Activated B cell treated with CpG ODN at 0.5 μM for 24 hours (primary cell): ENCODE measurements around the gene CFAP221. TPM values are rescaled to one million over a fixed set of nuclear protein-coding genes. Genes with fewer than 3 reads are reported as not detected.

ENCODE experiments used
- ATAC-seq: fragments of 200-7000 bp; cut with Tn5 transposase; one replicate; pipeline ENCODE4 v1.10.0; 2021; ENCODE audit warnings: low read depth, mild to moderate bottlenecking, moderate library complexity
- CTCF ChIA-PET: fragments of 350-600 bp; sonication (Branson Sonifier 250); formaldehyde crosslinking; loops from one replicate; lab custom pipeline; 2021; ENCODE audit warnings: antibody characterized with exemption; lab: Charles Lee
- POLR2A ChIA-PET: fragments of 350-600 bp; sonication (Branson Sonifier 250); formaldehyde crosslinking; loops from one replicate; lab custom pipeline; 2021; ENCODE audit warnings: antibody characterized with exemption; lab: Charles Lee
- DNase-seq: peaks from one replicate; pipeline ENCODE4 v3.0.0; 2022
- H3K27ac Mint-ChIP-seq: one replicate; pipeline ENCODE4 v1.8.0; 2020; ENCODE audit warnings: mixed read lengths
- H3K27me3 Mint-ChIP-seq: one replicate; pipeline ENCODE4 v1.8.0; 2021; ENCODE audit warnings: mixed read lengths
- H3K36me3 Mint-ChIP-seq: one replicate; pipeline ENCODE4 v1.8.0; 2021; ENCODE audit warnings: low read depth, mixed read lengths
- H3K4me1 Mint-ChIP-seq: one replicate; pipeline ENCODE4 v1.8.0; 2021; ENCODE audit warnings: mixed read lengths
- H3K4me3 Mint-ChIP-seq: one replicate; pipeline ENCODE4 v1.8.0; 2020; ENCODE audit warnings: mild to moderate bottlenecking, mixed read lengths
- H3K9me3 Mint-ChIP-seq: one replicate; pipeline ENCODE4 v1.8.0; 2020; ENCODE audit warnings: mixed read lengths
- intact Hi-C: fragments of 100-400 bp; cut with micrococcal nuclease; formaldehyde crosslinking; loops from one replicate; pipeline ENCODE4 v1.15.1; 2024
- total RNA-seq: library from RNA; stranded (reverse); gene quantifications from 2 replicates; pipeline ENCODE4 v1.2.3, GENCODE V29; 2022
- TF ChIP-seq, protein P1 (sequence below): fragments of 200-600 bp; IDR thresholded peaks from one replicate; pipeline ENCODE4 v1.8.0; 2022; ENCODE audit warnings: antibody characterized with exemption, mild to moderate bottlenecking

The CFAP221 gene
- total RNA-seq, 1 donor from 2014 or later = not detected

DNA sequence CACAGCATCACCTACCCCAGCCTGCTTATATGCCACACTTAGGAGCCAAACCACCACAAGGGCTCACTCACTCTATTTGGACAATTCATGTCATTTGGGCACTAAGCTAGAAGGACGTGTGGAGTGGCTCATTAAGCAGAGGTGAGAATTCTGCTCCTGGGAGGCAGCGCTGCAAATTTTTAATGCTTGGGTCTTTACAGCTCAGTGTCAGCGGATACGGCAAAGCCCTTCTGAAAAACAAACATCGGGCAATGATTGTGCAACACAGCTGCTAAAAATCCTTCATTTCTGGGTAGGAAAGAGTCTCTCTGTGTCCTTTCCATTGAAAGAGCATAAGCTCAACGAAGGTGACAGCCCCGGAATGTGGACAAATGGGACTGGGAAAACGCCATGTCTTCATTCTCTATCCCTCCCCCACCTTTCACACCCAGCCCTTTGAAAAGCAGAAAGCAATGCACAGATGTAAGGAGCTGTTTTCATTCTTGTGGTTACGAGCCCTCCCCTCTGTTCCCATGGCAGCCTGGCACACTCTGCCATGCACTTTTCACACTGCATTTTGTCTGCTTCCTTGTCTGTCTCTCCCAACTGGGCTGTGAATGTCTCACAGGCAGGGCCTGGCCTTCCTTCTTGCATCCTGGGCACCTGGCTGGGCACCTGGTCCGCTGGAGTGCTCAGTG is 150.7 kb downstream of the CFAP221 start:
- Mint-ChIP-seq H3K36me3 (peaks cover 3% of the 10 kb centered on the region), H3K4me1 (peaks cover 2% of the 10 kb centered on the region)

DNA sequence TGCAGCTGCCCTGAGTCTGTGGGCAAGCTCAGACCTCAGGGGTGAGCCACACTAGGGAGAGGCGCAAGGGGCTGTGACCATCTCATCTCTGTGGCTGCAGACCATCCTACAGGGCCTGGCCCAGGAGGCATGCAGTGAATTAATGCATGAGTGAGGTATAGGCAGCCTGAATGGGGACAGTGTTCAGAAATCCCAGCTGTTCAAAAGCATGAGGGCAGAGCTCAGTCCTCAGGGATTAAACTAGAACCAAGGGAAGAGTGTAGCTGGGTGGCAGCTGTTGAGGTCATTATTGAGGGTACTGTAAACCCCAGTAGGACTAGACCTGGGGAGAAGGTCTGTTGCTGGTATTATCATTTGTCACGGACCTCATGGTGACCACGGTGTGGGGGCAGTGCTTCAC is 151.8 kb downstream of the CFAP221 start:
- intact Hi-C loops = no loop called here
- H3K27ac Mint-ChIP-seq = no peak overlapping the region
- CTCF ChIA-PET = no interaction called here

More for the DNA sequence above, 150.7 kb downstream of the CFAP221 start:
- Mint-ChIP-seq H3K4me3 (no peak overlapping the region), H3K9me3 (no peaks in the 10 kb centered on the region), H3K27me3 (peaks cover 6% of the 10 kb centered on the region), H3K27ac (no peak overlapping the region)
- ChIA-PET CTCF (interaction anchor here (0.9 to 1.0 kb wide), 2 partner anchors 9 to 618 kb away, joined by 3 read pairs; no protein-coding TSS in a partner anchor), POLR2A (no interaction called here)
- TF ChIP-seq, protein P1, sequence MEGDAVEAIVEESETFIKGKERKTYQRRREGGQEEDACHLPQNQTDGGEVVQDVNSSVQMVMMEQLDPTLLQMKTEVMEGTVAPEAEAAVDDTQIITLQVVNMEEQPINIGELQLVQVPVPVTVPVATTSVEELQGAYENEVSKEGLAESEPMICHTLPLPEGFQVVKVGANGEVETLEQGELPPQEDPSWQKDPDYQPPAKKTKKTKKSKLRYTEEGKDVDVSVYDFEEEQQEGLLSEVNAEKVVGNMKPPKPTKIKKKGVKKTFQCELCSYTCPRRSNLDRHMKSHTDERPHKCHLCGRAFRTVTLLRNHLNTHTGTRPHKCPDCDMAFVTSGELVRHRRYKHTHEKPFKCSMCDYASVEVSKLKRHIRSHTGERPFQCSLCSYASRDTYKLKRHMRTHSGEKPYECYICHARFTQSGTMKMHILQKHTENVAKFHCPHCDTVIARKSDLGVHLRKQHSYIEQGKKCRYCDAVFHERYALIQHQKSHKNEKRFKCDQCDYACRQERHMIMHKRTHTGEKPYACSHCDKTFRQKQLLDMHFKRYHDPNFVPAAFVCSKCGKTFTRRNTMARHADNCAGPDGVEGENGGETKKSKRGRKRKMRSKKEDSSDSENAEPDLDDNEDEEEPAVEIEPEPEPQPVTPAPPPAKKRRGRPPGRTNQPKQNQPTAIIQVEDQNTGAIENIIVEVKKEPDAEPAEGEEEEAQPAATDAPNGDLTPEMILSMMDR = no peak
- no peak for ATAC-seq
- intact Hi-C loops = no loop called here
- no peak for DNase-seq

DNA sequence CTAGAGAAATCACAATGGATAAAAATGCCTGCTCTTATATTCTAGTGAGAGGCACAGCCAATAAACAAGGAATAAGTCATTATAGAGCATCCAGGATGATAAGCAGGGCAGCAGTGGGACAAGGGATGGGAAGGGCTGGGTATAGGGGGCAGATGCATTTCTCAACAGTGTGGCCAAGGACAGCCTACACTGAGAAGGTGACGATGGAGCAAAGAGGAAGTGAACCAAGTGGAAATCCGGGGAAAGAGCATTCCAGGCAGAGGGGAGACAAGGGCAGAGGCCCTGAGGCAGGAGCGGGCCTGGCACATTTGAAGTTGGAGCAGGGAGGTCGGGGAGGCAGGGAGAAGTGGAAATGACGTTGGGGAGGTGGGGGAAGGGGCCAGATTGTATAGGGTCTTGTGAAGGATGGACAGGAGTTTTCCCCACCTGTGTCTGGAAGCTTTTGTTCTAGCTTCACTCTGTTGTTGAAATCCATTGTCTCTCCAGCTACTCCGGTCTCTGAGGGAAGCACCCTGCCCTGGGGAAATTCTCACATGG is 152.3 kb downstream of the CFAP221 start:
- Mint-ChIP-seq H3K4me1 (peaks cover 2% of the 10 kb centered on the region), H3K27me3 (peaks cover 7% of the 10 kb centered on the region), H3K36me3 (peaks cover 3% of the 10 kb centered on the region), H3K9me3 (no peaks in the 10 kb centered on the region), H3K27ac (no peak overlapping the region), H3K4me3 (no peak overlapping the region)
- POLR2A ChIA-PET = no interaction called here
- DNase-seq = no peak
- CTCF ChIA-PET = no interaction called here
- intact Hi-C loops = no loop called here
- TF ChIP-seq, protein P1 = no peak
- ATAC-seq = no peak

More for the DNA sequence above, 151.8 kb downstream of the CFAP221 start:
- H3K27me3 Mint-ChIP-seq = peaks cover 6% of the 10 kb centered on the region
- peaks cover 3% of the 10 kb centered on the region for H3K36me3 Mint-ChIP-seq
- no peaks in the 10 kb centered on the region for H3K9me3 Mint-ChIP-seq
- no peak for DNase-seq
- TF ChIP-seq, protein P1 = no peak
- H3K4me1 Mint-ChIP-seq = peaks cover 2% of the 10 kb centered on the region
- H3K4me3 Mint-ChIP-seq = no peak overlapping the region
- POLR2A ChIA-PET = no interaction called here
- ATAC-seq = no peak

DNA sequence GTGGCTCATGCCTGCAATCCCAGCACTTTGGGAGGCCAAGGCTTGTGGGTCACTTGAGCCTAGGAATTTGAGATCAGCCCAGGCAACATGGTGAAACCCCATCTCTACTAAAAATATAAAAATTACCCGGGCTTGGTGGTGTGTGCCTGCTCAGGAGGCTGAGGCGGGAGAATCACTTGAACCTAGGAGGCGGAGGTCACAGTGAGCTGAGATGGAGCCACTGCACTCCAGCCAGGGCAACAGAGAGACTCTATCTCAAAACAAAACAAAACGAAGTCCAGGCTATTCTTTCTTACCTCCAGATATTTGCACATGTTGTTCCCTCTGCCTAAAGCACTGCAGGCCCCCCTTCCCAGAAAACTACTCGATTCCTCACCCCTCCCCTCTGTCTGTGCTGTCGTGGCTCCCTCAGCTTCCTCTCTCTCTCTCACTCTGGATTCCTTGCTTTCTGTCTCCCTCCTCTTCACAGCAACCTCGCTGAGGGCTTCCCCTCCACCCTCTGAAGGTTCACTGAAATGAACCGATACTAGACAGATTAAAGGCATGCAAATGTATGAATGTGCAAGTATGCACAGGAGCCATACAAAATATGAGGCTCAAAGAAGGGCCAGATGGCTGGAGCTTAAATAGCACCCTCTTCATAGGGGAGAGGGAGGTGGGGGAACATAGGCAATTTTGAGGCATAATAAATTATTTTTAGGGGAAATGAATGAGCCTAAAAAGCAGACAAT is 153.2 kb downstream of the CFAP221 start:
- CTCF ChIA-PET = no interaction called here
- H3K4me1 Mint-ChIP-seq = peaks cover 2% of the 10 kb centered on the region
- POLR2A ChIA-PET = no interaction called here
- no peak overlapping the region for H3K27ac Mint-ChIP-seq
- no peaks in the 10 kb centered on the region for H3K36me3 Mint-ChIP-seq
- H3K4me3 Mint-ChIP-seq = no peak overlapping the region
- TF ChIP-seq, protein P1 = no peak
- H3K9me3 Mint-ChIP-seq = no peaks in the 10 kb centered on the region
- peaks cover 9% of the 10 kb centered on the region for H3K27me3 Mint-ChIP-seq
- DNase-seq = no peak
- intact Hi-C loops = no loop called here
- ATAC-seq = no peak

DNA sequence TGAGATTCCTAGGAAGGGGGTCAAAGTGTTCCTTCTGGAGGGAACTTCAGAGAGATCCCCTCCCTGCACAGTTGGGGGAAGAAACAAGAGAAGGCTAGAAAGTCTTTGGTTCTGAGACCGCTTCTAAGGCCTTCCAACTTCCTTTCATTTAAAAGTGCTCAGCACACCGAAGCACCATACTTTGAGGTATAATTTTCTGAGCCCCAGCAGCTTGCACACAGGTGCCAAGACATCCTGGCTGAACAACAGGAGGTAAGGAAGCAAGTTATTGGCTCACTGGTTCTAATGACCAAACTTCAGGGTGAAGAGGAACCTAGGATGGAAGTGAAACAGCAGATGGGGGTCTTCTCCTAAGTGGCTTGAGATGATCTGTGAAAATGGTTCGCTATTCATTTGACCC is 154.0 kb downstream of the CFAP221 start:
- no peaks in the 10 kb centered on the region for H3K9me3 Mint-ChIP-seq
- POLR2A ChIA-PET = no interaction called here
- H3K36me3 Mint-ChIP-seq = no peaks in the 10 kb centered on the region
- DNase-seq (no peak), ATAC-seq (no peak)
- TF ChIP-seq, protein P1 = no peak
- CTCF ChIA-PET = no interaction called here
- H3K27ac Mint-ChIP-seq = no peak overlapping the region
- intact Hi-C loops = no loop called here
- H3K4me1 Mint-ChIP-seq = peaks cover 3% of the 10 kb centered on the region
- H3K27me3 Mint-ChIP-seq = peaks cover 9% of the 10 kb centered on the region
- no peak overlapping the region for H3K4me3 Mint-ChIP-seq
